Activated naive CD4-positive, alpha-beta T cell treated with anti-CD3 and anti-CD28 coated beads for 36 hours (primary cell): ENCODE data around the gene PSG3. TPM values are rescaled to one million over a fixed set of nuclear protein-coding genes. Genes with fewer than 3 reads are reported as not detected.
"Not testable (repeated sequence)": the region's sequence is repeated elsewhere in the genome, so short reads cannot be mapped to it uniquely, and the experiment has no call there.

Experiments used
- CTCF ChIA-PET: fragments of 350-600 bp; sonication (Branson Sonifier 250); formaldehyde crosslinking; loops from one replicate; lab custom pipeline; 2021; ENCODE audit warnings: antibody characterized with exemption; lab: Charles Lee
- DNase-seq: peaks from one replicate; pipeline ENCODE4 v3.0.0-alpha.2; 2020
- H3K27ac Mint-ChIP-seq: one replicate; pipeline ENCODE4 v1.8.0; 2021; ENCODE audit warnings: mild to moderate bottlenecking, mixed read lengths
- H3K27me3 Mint-ChIP-seq: one replicate; pipeline ENCODE4 v1.8.0; 2021; ENCODE audit warnings: low read depth, mixed read lengths
- H3K36me3 Mint-ChIP-seq: one replicate; pipeline ENCODE4 v1.8.0; 2021; ENCODE audit warnings: low read depth, mixed read lengths
- H3K4me1 Mint-ChIP-seq: one replicate; pipeline ENCODE4 v1.8.0; 2021; ENCODE audit warnings: low read depth, mixed read lengths
- H3K4me3 Mint-ChIP-seq: one replicate; pipeline ENCODE4 v1.8.0; 2021; ENCODE audit warnings: mild to moderate bottlenecking, moderate library complexity, mixed read lengths
- H3K9me3 Mint-ChIP-seq: one replicate; pipeline ENCODE4 v1.8.0; 2021; ENCODE audit warnings: mixed read lengths
- intact Hi-C: fragments of 100-400 bp; cut with micrococcal nuclease; formaldehyde crosslinking; loops from one replicate; pipeline ENCODE4 v1.15.1; 2023
- total RNA-seq, 2 experiments: library from RNA; stranded (reverse); gene quantifications; one replicate each; pipeline ENCODE4 v1.2.3, GENCODE V29; 2021

Gene PSG3
- total RNA-seq, 2 experiments from 2014 or later = not detected

DNA sequence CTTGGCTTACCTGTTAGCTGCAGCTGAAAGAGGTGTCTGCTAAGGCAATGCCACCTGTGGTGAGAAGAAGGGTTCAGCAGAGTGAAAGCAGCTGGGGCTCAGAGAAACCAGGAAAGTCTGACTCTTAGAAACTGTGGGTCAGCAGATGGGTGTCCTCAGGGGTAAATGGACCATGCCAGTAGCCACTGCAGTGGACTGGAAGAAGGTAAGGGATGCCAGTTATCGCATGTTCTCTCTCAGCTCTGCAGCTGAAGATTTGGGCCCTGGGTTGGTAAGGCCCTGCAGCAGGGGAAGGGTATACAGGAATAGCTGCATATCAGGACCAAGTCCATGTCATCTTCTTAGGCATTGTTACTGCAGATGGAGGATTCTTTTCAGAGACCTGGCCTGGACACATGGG, 12.0 kb upstream of the PSG3 start:
- H3K36me3 Mint-ChIP-seq, CTCF ChIA-PET, H3K4me3 Mint-ChIP-seq, DNase-seq, H3K9me3 Mint-ChIP-seq, intact Hi-C loops, H3K4me1 Mint-ChIP-seq, H3K27ac Mint-ChIP-seq: not testable (repeated sequence)
- peaks cover 11% of the 10 kb centered on the region for H3K27me3 Mint-ChIP-seq

DNA sequence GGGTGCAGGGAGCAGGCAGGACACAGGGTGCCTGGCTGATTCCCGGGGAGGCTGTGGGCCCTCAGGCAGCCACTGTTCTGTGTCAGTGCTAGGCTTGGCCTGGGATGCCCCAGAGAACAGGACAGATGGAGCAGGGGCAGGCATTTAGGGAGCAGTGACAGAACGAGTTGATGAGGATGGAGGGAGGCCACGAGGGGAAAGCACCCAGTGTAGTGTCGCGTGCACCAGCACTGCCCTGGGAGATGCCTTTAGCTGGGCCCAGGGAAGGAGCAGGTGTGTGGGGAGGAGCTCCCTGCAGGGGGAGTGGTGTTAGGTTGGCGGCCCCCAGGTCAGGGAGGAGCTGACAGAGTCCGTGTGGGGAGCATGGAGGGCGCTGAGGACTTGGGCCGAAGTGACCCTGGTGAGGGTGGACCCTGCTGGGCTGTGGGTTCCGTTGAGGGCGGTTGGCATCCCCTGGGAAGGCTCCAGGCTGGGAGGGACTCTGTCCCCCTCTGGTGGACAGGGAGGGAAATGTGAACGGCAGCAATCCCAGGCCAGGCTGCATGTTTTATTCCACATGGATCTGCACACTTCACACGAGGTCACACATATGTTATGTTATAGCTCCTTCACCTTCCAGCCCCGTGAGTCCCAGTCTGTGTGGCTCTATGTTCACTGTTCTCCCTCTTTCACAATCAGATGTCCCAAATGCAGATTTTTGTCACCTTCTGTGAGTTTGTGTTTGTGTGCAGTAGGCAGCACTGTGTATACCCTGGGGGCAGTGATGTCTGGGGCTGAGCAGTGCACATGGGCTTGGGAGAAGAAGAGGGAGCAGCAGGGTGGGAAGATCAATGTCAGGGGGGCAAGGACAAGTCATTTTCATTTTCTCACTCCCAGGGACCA, 1.7 kb upstream of the PSG3 start:
- intact Hi-C loops = loop anchor here (10.0 kb wide), 1 partner anchor 137 kb away; no protein-coding TSS in a partner anchor

DNA sequence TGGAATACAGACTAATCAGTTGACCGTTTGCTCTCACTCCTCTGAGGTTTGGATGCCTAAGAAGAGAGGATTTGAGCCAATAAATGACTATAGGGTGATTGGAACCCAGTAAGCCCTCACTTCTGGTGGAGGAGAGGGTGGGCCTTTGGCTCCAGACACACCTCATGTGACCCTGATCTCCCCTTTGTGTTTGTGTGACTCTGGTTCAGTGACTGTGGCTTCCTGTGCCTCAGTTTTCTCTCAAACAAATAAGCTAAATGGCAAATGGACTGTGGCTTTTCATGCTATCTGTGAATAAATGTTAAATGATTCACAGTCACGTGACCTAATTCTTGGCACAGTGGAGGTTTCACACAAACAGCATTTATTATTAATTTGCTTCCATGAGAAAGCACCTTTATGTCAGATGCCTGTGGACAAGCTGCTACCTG, 2.7 kb downstream of the PSG3 start:
- H3K4me3 Mint-ChIP-seq, CTCF ChIA-PET, H3K9me3 Mint-ChIP-seq, H3K27ac Mint-ChIP-seq, H3K36me3 Mint-ChIP-seq, intact Hi-C loops, DNase-seq, H3K4me1 Mint-ChIP-seq: not testable (repeated sequence)
- H3K27me3 Mint-ChIP-seq = peaks cover 13% of the 10 kb centered on the region

More for the DNA sequence above, 1.7 kb upstream of the PSG3 start:
- H3K36me3 Mint-ChIP-seq, H3K9me3 Mint-ChIP-seq, CTCF ChIA-PET, H3K27ac Mint-ChIP-seq, H3K4me1 Mint-ChIP-seq, DNase-seq, H3K4me3 Mint-ChIP-seq: not testable (repeated sequence)
- H3K27me3 Mint-ChIP-seq = peaks cover 22% of the 10 kb centered on the region

DNA sequence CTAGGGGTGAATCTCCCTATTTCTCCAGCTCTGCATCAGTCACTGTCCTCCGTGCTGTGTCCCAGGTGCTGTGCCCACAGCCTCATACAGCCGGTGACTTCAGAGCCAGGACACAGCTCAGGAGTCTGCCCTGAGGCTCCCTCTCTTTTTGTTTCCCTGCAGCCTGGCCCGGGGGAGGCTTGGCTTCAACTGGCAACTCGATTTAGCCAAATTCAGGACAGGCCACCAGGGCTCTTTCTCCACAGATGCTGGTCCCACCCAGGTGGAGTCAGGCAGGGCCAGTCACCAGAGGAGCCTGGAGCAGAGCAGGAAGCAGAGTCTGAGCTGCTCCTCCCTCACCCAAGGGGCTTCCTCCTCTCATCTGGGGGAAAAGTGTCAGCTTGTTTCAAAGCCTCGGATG, 11.9 kb downstream of the PSG3 start:
- DNase-seq, H3K4me3 Mint-ChIP-seq, H3K27me3 Mint-ChIP-seq, intact Hi-C loops, H3K9me3 Mint-ChIP-seq, CTCF ChIA-PET, H3K36me3 Mint-ChIP-seq, H3K27ac Mint-ChIP-seq, H3K4me1 Mint-ChIP-seq: not testable (repeated sequence)

DNA sequence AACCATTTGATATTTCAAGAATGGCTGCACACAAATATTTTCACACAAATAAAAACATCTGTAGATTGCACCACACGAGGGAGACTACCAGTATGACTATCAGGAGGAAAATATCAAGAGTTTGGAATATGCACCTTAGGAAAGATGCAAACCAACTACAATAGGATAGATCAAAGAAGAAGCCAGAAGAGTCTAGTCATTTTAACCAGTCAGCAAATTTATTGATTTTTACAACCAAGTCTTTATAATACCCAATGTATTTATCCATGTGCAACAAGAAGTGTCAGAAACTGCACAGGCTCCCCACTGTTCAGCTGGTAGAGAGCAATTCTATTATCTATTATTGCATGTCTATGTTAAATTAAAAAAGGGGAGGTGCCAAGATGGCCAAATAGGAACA, 26.3 kb downstream of the PSG3 start:
- H3K9me3 Mint-ChIP-seq = peaks cover 17% of the 10 kb centered on the region
- CTCF ChIA-PET, intact Hi-C loops, DNase-seq, H3K27ac Mint-ChIP-seq, H3K4me3 Mint-ChIP-seq, H3K36me3 Mint-ChIP-seq, H3K27me3 Mint-ChIP-seq, H3K4me1 Mint-ChIP-seq: not testable (repeated sequence)

DNA sequence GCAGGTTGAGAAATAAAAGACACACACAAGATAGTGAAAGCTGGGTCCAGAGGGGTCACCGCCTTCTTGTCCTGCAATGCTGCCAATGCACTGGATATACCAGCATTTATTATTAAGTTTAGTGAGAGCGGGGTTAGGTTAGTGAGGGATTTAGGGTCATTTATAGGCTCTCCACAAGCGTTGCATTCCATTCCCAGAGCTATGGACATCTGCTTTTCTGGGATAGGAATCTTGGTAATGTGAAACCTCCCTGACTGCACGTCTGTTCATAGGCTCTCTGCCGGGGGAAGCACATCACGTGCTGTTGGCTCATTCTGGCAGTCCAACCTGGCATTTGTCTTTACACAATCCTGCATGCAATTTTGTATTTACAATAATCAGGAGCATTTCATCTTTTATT, 27.5 kb downstream of the PSG3 start:
- CTCF ChIA-PET, intact Hi-C loops, H3K4me1 Mint-ChIP-seq, H3K27ac Mint-ChIP-seq, H3K4me3 Mint-ChIP-seq, H3K36me3 Mint-ChIP-seq, DNase-seq: not testable (repeated sequence)
- peaks cover 12% of the 10 kb centered on the region for H3K9me3 Mint-ChIP-seq
- peaks cover 18% of the 10 kb centered on the region for H3K27me3 Mint-ChIP-seq

DNA sequence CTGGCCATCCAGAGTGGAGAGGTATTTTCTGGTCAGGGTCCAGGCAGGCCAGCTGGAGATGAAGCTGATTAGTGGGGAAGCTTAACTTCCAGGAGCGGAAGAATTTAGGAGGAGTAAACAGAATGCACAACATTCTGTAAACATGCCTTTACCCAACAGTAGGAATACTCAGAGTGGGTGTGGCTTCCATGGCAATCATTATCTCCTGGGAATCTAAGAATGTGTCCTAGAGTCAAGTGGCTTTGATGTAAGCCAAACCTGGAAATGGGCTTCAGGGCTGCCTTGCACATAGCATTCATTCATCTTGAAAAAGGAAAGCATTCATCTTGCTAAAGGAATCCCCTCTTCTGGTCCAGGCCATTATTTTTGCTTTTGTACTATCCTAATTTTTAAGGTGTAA, 29.3 kb downstream of the PSG3 start:
- H3K27ac Mint-ChIP-seq, H3K36me3 Mint-ChIP-seq, intact Hi-C loops, H3K4me3 Mint-ChIP-seq, H3K4me1 Mint-ChIP-seq, DNase-seq, CTCF ChIA-PET, H3K9me3 Mint-ChIP-seq: not testable (repeated sequence)
- H3K27me3 Mint-ChIP-seq = peaks cover 18% of the 10 kb centered on the region

DNA sequence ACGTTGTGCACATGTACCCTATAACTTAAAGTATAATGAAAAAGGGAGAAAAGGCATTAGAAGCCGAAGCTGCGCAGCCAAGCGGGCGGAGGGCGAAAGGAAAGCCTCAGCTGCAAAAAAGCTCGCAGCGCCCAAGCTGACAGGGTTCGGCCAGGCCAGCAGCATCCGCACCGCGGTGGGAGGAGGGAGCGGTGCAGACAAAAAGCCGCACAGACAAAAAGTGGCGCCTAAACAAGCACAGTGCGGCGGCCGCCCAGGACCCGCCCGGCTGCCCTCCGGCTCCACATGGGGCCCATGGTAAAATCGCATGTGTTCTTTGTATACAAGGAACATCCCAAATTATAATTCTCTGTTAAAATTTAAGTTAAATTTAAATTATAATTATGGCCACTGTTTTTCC, 42.4 kb downstream of the PSG3 start:
- Mint-ChIP-seq H3K4me3 (no peak overlapping the region), H3K4me1 (no peaks in the 10 kb centered on the region), H3K9me3 (peaks cover 2% of the 10 kb centered on the region), H3K36me3 (no peaks in the 10 kb centered on the region), H3K27ac (no peak overlapping the region), H3K27me3 (peaks cover 28% of the 10 kb centered on the region)
- no peak for DNase-seq
- intact Hi-C loops = no loop called here
- CTCF ChIA-PET = no interaction called here

DNA sequence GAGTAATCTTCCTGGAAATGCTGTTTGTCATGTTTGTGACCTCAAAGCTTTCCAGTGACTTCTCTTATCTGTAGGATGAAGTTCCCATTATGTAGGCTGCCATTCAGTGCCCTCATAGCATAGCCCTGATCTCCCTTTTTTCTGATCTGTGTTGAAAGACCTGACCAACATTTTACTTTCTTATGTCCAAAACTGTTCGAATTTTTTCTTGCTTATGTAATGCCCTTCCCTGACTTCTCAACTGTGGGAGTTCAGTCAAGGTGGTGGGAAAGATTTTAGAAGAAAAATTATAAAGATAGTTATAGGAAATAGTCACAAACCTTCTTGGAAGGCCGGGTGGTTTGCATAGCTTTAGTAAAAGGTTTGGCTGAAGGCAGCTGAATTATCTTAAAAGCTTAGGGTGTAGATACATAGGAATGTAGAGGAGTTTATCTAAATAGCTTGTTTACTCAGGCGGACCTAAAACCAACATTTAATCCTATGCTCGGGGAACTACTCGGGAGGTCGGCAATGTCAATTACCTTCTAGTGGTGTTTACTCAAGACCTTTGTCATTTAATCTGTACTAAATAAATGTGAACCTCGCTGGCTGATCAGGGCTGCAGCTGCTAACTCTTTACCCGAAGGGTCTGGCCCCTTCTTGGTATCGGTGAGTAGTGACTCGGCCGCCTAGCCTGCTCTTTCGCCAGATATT, 44.3 kb downstream of the PSG3 start:
- H3K27ac Mint-ChIP-seq = no peak overlapping the region
- peaks cover 2% of the 10 kb centered on the region for H3K9me3 Mint-ChIP-seq
- peaks cover 25% of the 10 kb centered on the region for H3K27me3 Mint-ChIP-seq
- no peaks in the 10 kb centered on the region for H3K4me1 Mint-ChIP-seq
- H3K4me3 Mint-ChIP-seq = no peak overlapping the region
- DNase-seq = no peak
- intact Hi-C loops = no loop called here
- no peaks in the 10 kb centered on the region for H3K36me3 Mint-ChIP-seq
- CTCF ChIA-PET = interaction anchor here (1.5 to 2.4 kb wide), 2 partner anchors 12 to 81 kb away, joined by 3 to 7 read pairs; no protein-coding TSS in a partner anchor

DNA sequence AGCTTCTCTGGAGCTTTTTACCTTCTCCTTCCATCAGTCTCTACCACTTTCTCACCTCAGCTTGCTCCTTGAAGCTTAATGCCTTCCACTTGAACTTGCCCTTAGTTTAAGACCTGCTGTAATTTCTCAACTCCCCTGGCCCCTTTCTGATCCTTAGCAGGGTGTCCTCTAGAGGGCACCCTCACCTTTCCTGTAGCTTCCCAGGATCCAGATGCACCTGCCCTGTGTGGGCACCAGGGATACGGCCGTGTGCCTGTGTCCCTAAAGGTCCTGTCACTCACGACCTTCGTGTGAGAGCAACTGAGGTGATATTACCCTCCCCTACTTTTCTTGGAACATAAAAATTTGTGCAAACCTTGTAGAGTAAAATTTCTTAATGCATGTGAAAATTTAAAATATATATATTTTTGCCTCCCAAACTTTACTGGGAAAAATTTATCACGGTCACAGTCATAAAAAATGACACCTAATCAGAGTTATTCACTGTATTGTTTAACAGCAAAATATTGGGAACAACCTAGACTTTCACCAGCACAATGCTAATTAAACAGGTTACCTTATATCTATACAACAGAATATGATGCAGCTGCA, 46.4 kb downstream of the PSG3 start:
- Mint-ChIP-seq H3K36me3 (no peaks in the 10 kb centered on the region), H3K27ac (no peak overlapping the region), H3K4me3 (no peak overlapping the region), H3K27me3 (peaks cover 18% of the 10 kb centered on the region), H3K9me3 (peaks cover 2% of the 10 kb centered on the region), H3K4me1 (no peaks in the 10 kb centered on the region)
- peak; percentile 18 for DNase-seq
- intact Hi-C loops = no loop called here
- CTCF ChIA-PET = interaction anchor here (0.5 to 0.7 kb wide), 2 partner anchors 9 to 123 kb away, joined by 3 read pairs; no protein-coding TSS in a partner anchor

DNA sequence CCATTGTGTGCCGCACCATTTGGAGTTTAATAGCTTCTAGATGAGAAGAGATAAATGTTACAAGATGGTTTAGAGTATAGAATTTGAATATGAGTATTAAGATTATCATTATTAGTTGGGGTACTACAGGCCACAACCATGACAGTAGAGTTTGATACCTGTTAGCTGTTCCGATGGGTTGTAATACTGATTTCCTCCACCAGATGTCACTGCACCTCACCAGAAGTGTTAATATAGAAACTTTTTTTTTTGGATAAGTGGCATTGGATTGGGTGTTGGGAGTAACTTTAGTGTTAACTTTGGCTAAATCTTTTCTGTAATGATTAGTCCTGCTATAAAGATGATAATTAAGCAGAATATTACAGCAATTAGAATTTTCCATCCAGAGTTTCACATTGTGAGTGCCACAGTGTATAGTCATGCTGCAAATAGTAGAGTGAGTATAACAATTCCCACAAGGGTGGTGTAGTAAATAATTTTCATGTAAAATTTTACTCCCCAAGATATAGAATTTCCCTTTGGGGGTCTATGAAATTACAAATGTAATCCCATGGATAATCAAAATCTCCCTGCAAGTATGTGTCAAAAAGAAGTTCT, 56.3 kb downstream of the PSG3 start:
- Mint-ChIP-seq H3K36me3 (no peaks in the 10 kb centered on the region), H3K27me3 (peaks cover 5% of the 10 kb centered on the region), H3K4me1 (no peaks in the 10 kb centered on the region), H3K4me3 (no peak overlapping the region), H3K27ac (no peak overlapping the region), H3K9me3 (peaks cover 20% of the 10 kb centered on the region)
- intact Hi-C loops = no loop called here
- CTCF ChIA-PET = interaction anchor here (0.7 to 1.8 kb wide), 8 partner anchors 9 to 222 kb away, joined by 3 to 7 read pairs (median 3); no protein-coding TSS in a partner anchor
- DNase-seq = peak; percentile 55

DNA sequence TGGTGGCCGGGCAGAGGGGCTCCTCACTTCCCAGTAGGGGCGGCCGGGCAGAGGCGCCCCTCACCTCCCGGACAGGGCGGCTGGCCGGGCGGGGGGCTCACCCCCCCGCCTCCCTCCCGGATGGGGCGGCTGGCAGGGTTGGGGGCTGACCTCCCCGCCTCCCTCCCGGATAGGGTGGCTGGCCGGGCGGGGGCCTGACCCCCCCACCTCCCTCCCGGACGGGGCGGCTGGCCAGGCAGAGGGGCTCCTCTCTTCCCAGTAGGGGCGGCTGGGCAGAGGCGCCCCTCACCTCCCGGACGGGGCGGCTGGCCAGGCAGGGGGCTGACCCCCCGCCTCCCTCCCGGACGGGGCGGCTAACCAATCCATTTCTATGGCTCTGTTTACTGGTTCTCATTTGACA, 64.0 kb downstream of the PSG3 start:
- intact Hi-C loops = not testable (repeated sequence)

More for the DNA sequence above, 64.0 kb downstream of the PSG3 start:
- H3K27ac Mint-ChIP-seq, H3K4me1 Mint-ChIP-seq, H3K36me3 Mint-ChIP-seq, DNase-seq, CTCF ChIA-PET, H3K4me3 Mint-ChIP-seq, H3K27me3 Mint-ChIP-seq: not testable (repeated sequence)
- peaks cover 15% of the 10 kb centered on the region for H3K9me3 Mint-ChIP-seq
